HFF-Myc (cell line): ENCODE results near the gene OR2AJ1.
"Not testable (repeated sequence)": the region's sequence is repeated elsewhere in the genome, so short reads cannot be mapped to it uniquely, and the experiment has no call there.

Experiments used
- DNase-seq: peaks from one replicate; pipeline ENCODE4 v3.0.0-alpha.2; 2011; ENCODE audit warnings: low read depth; ENCODE audit errors: extremely low read depth
- H3K4me3 ChIP-seq: replicated peaks from 2 replicates; pipeline ENCODE4 v1.5.1; 2011; ENCODE audit warnings: low read depth, mild to moderate bottlenecking, control low read depth, low read length
- CTCF ChIP-seq: IDR thresholded peaks from 2 replicates; pipeline ENCODE4 v1.5.1; 2012; ENCODE audit warnings: mild to moderate bottlenecking, low read depth, low read length, control low read depth; ENCODE audit errors: missing control alignments

The OR2AJ1 gene

GRCh38 chr1:247919952-247920351 is 4.7 kb upstream of the OR2AJ1 start, which contains the start of gene OR2T8:
TSS of gene OR2T8 (plus strand) at chr1:247920252. CDS start at chr1:247921018, 766 bp downstream.
- TF ChIP-seq CTCF = no peak
- H3K4me3 ChIP-seq = no peak within 1 kb of the TSS
- no peak for DNase-seq

- no peak for TF ChIP-seq CTCF
- H3K4me3 ChIP-seq = no peak overlapping the region
- DNase-seq = no peak
These were observed 748 bp upstream of the OR2AJ1 start for GRCh38 chr1:247923941-247924340.

- no peak overlapping the region for H3K4me3 ChIP-seq
- TF ChIP-seq CTCF = no peak
- DNase-seq = no peak
These were observed 9.3 kb downstream of the OR2AJ1 start for GRCh38 chr1:247933989-247934388.

GRCh38 chr1:247935781-247936180 is 11.1 kb downstream of the OR2AJ1 start:
- no peak for DNase-seq
- H3K4me3 ChIP-seq = no peak overlapping the region
- TF ChIP-seq CTCF = no peak

- DNase-seq = no peak
- H3K4me3 ChIP-seq = no peak overlapping the region
- TF ChIP-seq CTCF = no peak
These were observed 11.7 kb downstream of the OR2AJ1 start for GRCh38 chr1:247936415-247936814.

GRCh38 chr1:247936965-247937734 is 12.5 kb downstream of the OR2AJ1 start:
- not testable (repeated sequence) for H3K4me3 ChIP-seq, DNase-seq
- TF ChIP-seq CTCF = peak; percentile 54

- DNase-seq = no peak
- no peak overlapping the region for H3K4me3 ChIP-seq
- no peak for TF ChIP-seq CTCF
These were observed 17.9 kb downstream of the OR2AJ1 start for GRCh38 chr1:247942624-247943023.
